AG20443 (cell line): Measurements from ENCODE around the gene CADPS.

ENCODE experiments used
- DNase-seq: peaks from one replicate; pipeline ENCODE4 v3.0.0; 2012; ENCODE audit warnings: low spot score, mixed read lengths

Gene CADPS

DNA sequence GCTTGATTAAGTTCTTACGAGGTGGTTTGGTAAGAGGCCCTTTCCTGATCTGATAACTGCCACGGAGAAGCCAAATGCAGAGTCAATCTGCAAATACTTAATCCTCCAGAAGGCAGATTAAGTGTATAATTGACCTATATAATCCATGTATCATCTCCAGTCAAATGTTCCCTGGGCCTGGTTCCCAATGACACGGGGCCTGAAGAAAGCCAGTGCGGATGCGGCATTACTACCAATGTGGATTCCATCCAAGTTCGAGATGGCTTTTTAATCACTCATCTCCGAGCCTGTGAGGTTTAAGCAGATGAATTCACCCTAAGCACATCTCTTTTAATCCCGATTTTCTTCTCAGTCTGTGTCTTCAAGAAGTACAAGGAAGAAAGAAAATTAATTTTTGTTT lies 441.8 kb downstream of the CADPS start:
- no peak for DNase-seq

DNA sequence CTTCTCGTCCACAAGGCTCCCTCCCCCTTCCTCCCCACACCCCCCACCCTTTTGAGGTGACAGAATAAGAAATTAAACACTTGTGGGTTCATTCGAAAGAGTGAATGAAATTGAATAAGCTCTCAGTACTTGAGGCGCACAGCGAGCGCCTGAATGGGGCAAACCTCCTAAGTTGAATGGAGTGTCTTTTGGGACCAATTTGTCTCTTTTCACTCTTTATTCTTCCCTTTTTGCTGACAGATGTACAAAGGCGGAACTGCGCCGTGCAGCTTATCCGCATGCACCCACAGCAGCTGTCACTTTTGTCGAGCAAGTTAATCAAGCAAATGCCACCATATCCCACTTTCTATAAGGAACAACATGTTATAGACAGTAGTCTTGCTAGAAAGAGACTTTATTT lies 454.0 kb downstream of the CADPS start:
- no peak for DNase-seq

DNA sequence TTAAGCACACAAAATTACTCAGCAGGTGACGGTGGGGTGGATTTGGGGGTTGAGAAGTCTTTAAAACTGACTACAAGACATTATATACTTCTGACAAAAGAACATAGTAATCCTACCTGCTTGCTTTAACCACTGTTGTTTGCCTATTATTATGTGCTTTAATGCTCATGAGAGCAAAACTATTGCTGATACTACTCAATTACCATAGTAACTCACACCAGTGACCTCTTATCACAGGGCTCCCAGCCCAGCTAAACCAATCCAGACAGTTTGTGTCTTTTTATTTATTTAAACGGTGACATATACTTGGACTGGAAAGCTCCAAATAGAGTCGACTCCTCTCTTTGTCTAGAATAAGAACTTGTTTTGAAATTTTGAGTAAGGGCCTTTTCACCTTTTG lies 459.1 kb downstream of the CADPS start:
- DNase-seq: no peak

DNA sequence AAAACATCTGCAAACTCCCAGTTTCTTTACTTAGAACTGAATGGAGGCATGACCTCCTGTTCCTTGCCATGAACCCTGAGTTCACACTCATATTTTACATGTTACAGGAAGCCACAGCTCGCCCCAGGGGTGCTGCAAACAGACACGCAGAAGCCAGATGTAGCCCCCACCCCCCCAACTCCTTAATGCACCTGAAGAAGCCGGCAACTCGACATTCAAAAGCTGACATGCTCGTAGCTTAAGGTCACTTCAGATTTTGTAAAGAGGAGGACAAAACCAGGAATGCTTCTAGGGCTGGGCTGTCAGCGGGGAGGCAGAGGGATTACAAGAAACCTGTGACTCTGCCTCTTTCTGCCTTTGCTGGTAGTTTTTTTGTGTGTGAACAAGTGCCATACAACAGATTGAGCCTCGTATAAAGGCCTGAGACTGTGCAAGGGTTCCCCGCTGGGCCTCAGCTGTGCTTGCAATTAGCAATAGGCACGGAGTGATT lies 459.9 kb downstream of the CADPS start:
- DNase-seq: no peak

DNA sequence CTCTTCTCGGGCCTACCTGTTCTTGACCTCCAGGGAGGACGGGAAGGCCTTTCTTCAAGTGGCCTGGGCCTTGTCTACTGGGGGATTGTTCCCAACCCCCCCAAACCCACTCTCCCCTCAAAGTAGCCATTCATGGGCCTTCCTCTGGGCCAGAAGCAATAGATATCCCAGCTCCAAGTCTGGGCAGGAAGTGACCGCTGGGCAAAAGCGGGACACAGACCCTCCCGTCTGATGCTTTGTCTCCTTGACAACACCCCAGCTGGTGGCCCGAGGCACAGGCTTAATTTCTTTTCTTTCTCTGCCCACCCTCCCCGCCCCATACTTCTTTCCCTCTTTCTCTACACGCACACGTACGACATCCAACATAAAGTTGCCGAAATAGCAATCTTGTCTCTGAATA lies 460.4 kb downstream of the CADPS start:
- DNase-seq: no peak

DNA sequence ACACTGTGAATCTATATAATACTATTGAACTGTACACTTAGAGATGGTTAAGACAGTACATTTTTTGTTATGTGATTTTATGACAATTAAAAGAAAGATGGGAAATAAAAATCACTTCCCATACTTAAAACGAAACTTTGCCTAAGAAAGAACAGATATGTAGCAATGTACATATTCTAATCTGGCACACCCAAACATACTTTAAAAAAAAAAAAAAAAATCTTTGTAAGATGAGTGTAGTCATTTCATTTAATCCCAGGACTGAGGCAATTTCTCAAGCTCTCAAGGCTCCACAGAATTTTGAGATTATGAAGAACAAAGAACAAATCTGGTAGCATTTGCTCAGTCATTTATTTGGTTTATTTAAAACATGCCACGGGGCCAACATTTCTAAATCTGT lies 461.5 kb downstream of the CADPS start:
- no peak for DNase-seq

DNA sequence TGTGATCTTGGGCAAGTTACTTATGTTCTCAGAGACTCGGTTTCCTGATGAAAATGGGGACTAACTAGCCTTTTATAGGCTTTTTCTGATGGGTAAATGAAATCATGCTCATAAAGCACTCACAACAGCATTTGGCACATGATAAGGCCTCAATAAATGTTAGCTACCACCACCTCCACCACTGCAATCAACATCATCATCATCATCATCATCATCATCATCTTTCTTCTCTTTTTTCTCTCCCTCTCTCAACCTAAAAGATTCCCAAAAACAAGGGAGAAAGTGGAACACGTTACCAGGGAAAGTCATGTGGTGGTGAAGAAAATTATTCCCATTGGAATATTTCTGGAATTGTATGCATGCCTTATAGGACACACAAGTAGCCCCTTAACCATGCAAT lies 468.3 kb downstream of the CADPS start:
- DNase-seq: no peak

DNA sequence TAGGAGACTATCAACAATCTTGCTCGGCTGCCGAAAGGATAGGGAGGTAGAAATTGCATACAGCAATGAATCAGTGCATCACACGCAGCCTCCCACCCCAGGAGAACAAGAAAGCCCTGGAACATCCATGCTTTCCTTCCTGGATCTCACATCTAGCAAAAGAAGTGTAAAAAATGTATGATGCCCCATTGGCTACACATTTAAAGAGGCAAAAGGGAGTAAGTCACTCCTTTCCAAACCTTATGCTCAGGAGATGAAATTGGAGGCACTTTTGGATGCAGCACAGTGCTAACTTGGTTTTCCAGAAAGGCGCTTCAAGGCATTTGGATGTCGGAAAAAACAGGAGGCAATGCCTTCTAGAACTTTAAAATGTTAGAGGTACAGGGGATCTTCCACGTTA lies 469.6 kb downstream of the CADPS start:
- no peak for DNase-seq

DNA sequence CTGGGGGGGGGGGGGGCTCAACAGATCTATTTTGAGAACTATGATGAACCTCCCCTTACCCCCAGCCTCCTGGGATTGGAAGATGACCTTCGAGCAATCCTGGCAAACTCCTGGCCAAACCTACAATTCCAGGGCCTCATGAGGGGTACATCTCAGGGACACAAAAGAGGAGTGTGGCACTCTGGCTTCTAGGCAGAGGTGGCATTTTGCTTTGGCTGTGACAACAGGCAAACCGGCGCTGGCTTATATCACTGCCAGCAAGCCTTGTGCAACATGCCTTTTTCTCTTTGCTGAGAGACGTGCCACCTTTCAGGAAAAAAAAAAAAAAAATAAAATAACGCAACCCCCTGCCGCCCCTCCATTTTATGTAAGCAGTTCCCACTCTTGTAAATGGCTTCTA lies 470.1 kb downstream of the CADPS start:
- no peak for DNase-seq

DNA sequence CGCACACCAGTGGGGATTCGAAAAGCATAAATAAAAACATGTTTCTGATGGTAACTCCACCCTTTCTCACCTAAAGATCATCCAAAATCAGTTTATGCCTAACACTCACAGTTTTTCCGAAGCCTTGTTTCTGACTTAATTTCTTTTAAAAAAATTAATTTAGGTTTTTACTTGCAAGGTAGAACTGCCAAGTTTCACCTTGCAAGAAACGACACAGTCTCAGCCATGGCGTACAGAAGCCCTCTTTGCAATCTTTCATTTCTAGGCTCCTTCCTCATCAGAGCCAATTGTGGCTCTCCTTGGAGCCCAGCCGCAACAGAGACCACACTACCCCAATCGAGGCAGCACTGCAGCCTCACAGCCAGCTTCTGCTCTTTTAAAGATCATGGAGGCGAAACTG lies 470.9 kb downstream of the CADPS start:
- no peak for DNase-seq

DNA sequence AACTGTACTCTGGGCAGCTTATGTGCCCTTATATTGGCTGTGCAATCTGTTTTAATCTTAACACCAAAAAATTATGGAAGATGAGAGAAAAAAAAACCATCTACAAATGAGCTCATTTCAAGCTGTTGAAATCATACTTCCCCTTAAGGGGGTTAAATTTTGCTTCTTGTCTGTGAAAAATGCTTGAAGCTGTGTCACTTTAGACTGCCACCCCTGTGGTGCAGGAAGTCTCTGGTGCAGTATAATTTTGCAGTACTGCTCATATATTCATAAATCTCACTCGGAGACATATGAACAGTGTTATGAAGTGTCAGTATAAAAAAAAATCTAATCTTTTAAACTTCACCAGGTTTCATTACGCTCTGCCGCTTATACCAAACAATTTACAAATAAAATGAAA lies 471.5 kb downstream of the CADPS start:
- DNase-seq: no peak

DNA sequence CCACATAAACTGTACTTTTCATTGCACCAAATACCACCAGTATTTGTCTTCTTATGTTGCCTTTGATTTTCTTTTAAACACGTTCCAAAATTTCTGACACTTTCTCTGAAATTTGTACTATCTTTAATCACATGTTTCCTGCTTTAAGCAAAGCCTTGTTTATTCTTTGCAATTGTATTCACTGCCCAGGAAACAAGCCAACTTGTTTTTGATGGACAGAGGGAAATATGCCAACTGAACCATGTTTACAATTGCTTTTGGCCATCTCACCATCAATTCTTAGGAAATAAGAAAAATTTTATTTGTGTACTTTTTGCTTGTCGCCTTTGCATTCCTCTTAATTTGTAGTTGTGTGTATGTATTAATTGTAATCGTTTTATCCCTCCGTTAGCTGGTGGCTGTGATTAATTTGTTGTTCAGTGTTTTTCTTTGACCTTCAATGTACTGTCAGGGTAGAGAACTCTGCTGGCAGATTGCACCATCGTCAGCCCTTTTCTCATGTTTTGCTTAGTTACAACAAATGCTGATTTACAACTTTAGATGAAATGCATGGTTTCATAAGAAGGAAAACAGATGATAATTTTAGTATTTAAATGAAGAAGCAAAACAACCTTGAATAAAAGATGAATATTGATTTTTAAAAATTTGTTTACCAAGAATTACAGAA lies 482.5 kb downstream of the CADPS start:
- no peak for DNase-seq

DNA sequence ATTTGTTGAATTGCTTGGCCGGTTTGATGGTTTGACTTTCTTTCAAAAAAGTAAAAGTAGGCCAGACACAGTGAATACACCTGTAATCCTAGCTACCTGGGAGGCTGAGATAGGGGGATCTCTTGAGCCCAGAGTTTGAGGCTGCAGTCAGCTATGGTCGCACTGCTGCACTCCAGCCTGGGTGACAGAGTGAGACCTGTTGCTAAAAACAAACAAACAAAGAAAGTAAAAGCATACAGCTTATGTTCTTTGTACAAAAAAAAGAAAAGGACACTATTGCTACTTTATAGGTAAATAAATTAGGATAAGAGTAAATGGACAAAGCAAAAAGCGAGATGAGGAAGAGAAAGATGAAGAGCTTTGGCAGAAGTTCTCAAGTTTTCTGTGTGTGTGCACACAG lies 488.0 kb downstream of the CADPS start:
- no peak for DNase-seq

DNA sequence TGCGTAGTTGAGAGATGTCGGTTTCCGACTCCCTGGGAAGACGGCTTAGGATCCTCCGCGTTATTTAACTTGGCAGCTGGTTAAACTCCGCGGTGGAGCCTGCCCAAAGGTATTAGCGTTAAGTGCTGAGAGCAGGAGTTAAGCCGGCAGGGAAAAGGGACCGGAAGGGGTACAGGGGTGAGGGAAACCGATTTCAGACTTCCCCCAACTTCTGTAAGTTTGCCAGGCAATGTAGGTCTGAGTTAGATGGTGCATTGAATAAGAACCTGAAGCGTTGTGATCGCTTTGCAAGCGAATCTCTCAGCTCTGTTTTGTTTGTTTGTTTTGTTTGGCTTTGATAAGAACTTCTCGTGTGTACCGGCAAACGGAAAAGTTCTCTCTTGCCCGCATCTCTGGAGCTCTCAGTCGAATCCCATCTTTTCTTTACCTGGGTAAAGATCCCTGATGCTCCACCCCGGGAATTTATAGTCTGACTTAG lies 495.9 kb downstream of the CADPS start:
- no peak for DNase-seq

DNA sequence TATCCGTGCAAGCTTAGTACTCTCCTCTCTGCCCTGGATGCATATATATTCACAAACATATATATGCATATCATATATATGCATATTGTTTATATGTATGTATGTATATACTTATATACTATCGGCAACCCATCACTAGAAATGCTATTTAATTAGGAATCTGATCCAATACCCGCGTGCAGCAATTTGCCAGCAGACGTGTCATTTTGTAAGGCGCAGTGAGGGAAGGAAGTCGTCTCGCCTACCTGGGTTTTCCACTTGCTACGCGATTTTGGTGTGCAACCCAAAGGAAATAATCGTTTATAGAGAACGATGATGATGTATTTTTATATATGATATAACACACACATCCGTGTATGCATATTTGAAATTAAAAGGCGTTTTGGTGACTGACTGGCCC lies 496.3 kb downstream of the CADPS start:
- no peak for DNase-seq

DNA sequence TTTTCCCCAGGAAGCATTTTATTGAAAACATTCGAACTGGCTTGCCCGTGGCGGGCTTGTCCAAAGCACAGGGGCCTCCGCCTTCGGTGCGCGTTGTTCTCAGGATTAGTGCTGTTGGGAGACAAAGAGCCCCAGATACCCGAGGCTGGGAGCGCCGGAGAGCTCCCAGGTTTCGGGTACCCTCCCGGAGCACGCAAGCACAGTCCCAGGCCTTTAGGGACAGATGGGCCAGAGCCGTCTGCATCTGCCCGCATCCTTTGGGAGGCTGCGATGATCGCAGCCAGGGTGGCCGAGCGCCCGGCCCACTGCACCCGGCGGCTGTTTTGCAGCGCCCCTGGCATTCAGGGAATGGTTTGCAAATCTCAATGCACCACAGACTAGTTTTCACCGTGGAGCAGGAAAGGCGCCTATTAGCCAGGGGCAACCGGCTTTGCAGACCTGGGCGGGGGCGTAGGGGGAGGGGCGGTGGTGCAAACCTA lies 496.9 kb downstream of the CADPS start:
- no peak for DNase-seq

DNA sequence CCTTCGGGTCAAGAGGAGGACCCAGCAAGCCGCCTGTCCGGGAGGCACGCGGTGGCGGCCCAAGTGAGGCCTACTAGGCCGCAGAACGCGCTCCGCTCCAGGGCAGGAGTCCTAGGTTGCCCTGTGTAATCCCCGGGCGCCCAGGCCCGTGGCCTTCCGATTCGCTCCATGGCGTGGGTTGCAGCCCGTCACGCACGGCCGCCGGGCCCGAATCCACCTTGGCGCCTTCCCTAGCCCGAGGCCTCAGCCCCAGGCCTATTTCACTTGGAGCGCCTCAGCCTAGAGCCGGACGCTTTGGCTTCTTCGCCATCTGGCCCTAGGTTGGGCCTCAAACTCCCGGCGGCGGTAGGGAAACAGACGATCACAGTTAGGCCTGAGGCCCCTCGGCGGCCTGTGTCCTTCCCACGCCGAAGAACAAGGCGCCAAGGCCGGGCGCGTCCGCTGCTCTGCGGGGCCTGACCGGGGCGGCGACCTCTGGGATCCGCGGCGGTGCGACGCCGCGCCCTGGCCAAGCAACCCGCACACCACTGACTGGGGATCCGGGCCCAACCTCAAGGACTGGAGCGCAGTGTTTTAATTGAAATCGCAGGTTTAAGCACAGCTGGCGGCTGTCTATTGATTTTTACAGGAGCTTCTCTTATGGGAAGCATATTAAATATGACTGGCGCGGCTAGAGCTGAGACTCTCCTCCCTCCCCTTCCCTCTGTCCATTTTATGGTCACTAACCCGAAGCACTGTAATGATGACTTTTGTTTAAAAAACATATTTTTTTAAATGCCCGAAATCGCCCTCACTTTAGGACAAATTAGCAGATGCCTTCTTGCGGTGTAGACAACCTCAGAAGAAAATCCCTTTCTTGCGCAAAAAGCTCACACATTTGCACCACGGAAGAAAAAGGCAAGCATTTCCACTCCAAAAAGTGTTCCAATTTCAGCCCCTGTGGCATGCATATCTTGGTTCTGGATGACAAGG lies 498.0 kb downstream of the CADPS start:
- no peak for DNase-seq

DNA sequence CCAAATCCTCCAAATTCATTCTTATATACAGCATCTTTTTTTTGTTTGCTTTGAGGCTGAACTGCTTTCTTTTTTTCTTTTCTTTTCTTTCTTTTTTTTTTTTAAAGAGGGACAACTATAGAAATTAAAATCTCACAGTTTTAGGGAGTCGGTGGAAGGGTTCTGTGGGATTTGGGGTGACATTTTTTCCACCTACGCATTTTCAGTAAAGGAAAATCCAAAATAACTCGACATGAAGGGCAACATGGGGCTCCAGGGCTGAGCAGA lies 498.8 kb downstream of the CADPS start:
- DNase-seq: no peak

DNA sequence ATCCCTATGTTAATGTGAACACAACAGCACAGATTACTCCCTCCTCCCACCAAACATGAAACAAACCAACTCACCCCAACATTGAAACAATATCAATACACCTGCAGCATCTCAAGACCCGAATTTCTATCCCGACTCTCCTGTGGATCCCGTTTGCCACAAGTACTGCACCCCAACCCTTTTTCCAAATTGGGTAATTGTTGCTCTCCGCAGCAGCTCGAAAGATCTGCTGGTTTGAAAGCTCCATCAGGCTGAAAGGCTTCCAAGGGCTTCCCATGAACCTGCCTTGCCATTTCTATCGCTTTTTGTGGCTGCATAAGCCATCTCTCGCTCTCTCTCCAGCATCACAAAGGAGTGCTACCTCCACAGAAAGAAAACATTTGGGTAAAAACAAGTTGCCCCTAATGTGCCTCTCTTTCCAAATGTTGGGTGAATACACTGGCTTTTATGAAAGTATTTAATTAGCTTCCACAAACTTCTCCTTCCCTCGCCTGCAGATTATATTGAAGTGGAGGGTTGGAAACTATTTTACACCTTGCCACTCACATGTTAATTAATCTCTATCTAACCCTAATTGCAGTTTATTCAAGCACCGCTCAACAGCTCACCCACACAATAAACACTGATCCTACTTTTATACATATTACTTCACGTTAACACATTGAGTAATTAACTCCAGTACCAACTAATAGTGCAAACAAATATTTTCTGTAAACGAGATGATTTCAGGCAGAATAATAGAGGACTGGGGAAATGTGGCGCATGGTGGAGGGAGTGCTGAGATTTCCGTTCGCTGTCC lies 499.4 kb downstream of the CADPS start:
- no peak for DNase-seq

DNA sequence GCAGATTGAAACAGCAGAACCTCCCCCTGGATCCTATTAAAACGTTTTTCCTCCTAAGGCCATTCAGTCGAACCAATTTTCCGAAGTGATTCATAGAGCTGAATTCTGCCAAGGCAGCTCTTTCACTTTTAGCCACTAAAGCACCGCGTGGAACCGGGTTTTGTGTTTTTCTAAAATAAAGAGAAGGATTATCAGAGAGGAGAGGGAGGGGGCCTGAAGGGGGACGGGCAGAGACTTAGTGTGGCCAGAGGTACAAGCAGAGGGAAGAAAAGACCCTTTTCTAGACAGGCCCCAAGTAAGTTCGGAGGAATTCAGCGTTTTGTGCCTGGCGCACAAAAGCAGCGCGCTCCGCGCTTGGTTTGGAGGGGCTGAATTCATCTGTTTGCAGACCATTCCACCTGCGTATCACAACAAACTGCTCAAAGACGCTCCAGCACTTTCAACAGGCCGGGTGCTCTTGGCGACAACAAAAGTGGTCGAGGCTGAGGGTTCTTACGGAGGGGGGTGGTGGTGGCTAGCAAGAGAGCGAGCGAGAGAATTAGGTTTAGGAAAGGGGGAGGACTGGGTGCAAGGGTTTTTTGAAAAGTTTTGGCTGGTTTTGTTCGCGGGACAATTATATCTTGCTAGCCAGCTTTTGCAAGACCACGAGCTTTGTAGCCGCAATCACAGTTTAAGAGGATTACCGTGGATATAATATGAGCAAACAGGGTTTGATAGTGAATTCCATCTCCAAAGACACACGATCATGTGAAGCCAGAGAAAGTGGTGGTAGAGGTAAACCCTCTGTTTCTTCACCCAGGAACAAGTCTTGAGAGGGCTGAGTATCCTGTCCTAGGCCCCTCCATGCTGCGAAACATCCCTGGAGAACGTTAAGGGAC lies 500.6 kb downstream of the CADPS start:
- DNase-seq: peak; percentile 53

DNA sequence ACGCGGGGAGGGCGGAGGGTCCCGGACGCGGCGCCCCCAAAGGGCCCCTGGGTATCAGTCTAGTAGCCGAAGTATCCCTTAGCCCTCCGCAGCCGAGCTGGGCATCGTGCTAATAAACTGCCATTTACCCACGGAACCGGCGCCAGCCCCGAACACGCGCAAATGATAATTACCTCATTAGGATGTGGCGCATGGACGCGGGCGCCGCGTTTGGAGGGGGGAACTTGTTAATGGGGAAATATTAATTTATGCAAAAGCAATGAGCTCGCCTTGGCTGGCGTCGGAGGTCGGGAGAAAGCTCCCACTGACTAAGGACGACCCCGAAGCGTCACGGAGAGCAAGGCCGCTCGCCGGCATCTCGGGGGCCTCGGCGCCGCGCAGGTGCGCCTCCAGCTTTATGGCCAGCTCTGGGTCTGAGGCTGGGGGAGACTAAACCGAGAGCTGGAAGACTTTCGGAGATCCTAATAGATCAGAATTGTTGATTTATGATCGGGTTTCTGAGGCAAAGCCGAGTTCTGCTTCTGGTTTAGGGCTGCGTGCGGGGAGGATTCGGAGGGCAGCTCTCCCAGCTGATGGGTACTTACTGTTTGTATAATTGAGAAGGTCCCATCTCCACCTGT lies 501.4 kb downstream of the CADPS start:
- DNase-seq: no peak
